ENCODE results near the gene TMEM138.

- TF ChIP-seq POLR2A (IDR thresholded peaks at IDR 0.05; ENCODE audit: low read length) (no peak), GATA1 (IDR thresholded peaks at IDR 0.05; ENCODE audit: low read depth, low read length) (no peak)
Measured at GRCh38 chr11:61413496-61413895, 51.3 kb downstream of the TMEM138 start.

Measured in erythroblast (primary cell).